Measurements from ENCODE around the gene DPP3.

The DPP3 gene

DNA sequence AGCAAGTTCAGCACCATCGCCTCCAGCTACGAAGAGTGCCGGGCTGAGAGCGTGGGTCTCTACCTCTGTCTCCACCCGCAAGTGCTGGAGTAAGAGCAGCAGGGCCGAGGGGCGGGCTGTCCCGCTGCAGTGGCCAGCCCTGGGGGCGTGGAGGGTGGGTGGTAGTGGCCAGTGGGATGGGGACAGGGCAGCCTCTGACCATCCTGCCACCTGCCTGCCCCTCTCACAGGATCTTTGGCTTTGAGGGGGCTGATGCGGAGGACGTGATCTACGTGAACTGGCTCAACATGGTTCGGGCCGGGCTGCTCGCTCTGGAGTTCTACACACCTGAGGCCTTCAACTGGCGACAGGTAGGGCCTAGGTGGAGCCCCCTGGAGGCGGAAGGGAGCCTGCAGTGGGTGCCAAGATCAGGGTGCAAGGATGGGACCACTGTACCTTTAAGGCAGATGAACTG, 15.2 kb downstream of the DPP3 start:
- Histone ChIP-seq H3K4me1 (ENCODE audit: insufficient read depth, poor library complexity, severe bottlenecking) (no peaks in the 10 kb centered on the region), H3K27ac (ENCODE audit: poor library complexity, severe bottlenecking) (no peak overlapping the region), H3K4me3 (ENCODE audit: severe bottlenecking) (no peak overlapping the region), H3K27me3 (ENCODE audit: insufficient read depth, poor library complexity, severe bottlenecking) (no peaks in the 10 kb centered on the region), H3K9me3 (ENCODE audit: severe bottlenecking) (no peaks in the 10 kb centered on the region), H3K36me3 (ENCODE audit: low read depth) (peaks cover 13% of the 10 kb centered on the region)
- DNase-seq (ENCODE audit: low spot score) (no peak), ATAC-seq (ENCODE audit: low read depth) (no peak)
- TF ChIP-seq, protein P1, sequence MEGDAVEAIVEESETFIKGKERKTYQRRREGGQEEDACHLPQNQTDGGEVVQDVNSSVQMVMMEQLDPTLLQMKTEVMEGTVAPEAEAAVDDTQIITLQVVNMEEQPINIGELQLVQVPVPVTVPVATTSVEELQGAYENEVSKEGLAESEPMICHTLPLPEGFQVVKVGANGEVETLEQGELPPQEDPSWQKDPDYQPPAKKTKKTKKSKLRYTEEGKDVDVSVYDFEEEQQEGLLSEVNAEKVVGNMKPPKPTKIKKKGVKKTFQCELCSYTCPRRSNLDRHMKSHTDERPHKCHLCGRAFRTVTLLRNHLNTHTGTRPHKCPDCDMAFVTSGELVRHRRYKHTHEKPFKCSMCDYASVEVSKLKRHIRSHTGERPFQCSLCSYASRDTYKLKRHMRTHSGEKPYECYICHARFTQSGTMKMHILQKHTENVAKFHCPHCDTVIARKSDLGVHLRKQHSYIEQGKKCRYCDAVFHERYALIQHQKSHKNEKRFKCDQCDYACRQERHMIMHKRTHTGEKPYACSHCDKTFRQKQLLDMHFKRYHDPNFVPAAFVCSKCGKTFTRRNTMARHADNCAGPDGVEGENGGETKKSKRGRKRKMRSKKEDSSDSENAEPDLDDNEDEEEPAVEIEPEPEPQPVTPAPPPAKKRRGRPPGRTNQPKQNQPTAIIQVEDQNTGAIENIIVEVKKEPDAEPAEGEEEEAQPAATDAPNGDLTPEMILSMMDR (IDR thresholded peaks at IDR 0.05; ENCODE audit: poor library complexity, severe bottlenecking): no peak

DNA sequence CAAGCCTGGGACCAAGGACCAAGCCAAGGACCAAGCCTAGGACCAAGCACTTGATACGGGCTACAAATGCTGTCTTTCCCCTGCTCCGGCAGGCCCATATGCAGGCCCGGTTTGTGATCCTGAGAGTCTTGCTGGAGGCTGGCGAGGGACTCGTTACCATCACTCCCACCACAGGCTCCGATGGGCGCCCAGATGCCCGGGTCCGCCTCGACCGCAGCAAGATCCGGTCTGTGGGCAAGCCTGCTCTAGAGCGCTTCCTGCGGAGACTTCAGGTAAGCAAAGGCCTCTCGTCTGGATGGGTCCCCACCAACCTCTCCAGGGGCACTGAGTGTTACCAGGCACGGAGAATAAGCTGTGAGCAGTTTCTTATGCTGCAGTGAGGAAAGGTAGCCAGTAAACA, 17.0 kb downstream of the DPP3 start:
- no peaks in the 10 kb centered on the region for H3K27me3 ChIP-seq (ENCODE audit: insufficient read depth, poor library complexity, severe bottlenecking)
- no peak overlapping the region for H3K4me3 ChIP-seq (ENCODE audit: severe bottlenecking)
- TF ChIP-seq, protein P1 (IDR thresholded peaks at IDR 0.05; ENCODE audit: poor library complexity, severe bottlenecking): no peak
- ATAC-seq (ENCODE audit: low read depth) (no peak), DNase-seq (ENCODE audit: low spot score) (no peak)
- H3K36me3 ChIP-seq (ENCODE audit: low read depth): peaks cover 9% of the 10 kb centered on the region
- no peaks in the 10 kb centered on the region for H3K9me3 ChIP-seq (ENCODE audit: severe bottlenecking)
- H3K27ac ChIP-seq (ENCODE audit: poor library complexity, severe bottlenecking): no peak overlapping the region
- H3K4me1 ChIP-seq (ENCODE audit: insufficient read depth, poor library complexity, severe bottlenecking): no peaks in the 10 kb centered on the region

DNA sequence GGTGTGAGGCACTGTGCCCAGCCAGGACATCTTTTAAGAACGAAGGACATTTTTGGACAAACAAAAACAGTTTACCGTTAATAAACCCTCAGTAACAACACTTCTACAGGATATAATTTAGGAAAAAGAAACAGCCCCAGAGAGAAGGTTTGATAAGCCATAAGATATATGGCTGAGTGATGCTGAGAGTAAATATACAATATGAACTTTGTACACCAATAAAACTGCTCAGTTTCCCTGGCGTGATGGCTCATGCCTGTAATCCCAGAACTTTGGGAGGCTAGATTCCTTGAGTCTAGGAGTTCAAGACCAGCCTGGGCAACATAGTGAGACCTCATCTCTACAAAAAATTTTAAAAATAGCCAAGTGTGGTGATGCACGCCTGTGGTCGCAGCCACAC, 18.3 kb downstream of the DPP3 start:
- Histone ChIP-seq H3K36me3 (ENCODE audit: low read depth) (peaks cover 9% of the 10 kb centered on the region), H3K9me3 (ENCODE audit: severe bottlenecking) (no peaks in the 10 kb centered on the region)
- ATAC-seq (ENCODE audit: low read depth): no peak

DNA sequence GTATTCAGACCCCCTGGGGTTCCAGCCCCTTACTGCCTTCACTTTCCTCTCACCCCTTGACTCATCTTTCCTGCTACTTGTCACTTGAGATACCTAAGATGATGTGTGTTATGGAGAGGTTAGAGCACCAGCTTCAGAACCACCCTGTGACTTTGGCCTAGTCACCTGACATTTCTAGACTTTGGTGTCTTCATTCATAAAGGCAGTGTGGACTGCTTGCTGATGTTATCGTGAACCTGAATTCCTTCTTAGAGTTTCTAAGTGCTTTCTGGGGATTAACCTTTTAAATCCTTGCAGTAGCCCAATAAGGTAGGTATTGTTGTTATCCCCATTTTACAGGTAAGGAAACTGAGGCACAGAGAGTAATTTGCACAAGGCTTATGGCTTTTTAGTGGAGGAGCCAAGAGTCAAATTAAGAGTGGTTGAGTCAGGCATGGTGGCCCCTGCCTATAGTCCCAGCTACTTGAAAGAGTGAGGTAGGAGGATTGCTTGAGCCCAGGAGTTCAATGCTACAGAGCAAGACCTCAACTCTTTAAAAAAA, 25.1 kb downstream of the DPP3 start:
- TF ChIP-seq, protein P1 (IDR thresholded peaks at IDR 0.05; ENCODE audit: poor library complexity, severe bottlenecking): no peak
- Histone ChIP-seq H3K27ac (ENCODE audit: poor library complexity, severe bottlenecking) (no peak overlapping the region), H3K4me1 (ENCODE audit: insufficient read depth, poor library complexity, severe bottlenecking) (no peaks in the 10 kb centered on the region), H3K4me3 (ENCODE audit: severe bottlenecking) (no peak overlapping the region), H3K9me3 (ENCODE audit: severe bottlenecking) (no peaks in the 10 kb centered on the region), H3K36me3 (ENCODE audit: low read depth) (no peaks in the 10 kb centered on the region), H3K27me3 (ENCODE audit: insufficient read depth, poor library complexity, severe bottlenecking) (no peaks in the 10 kb centered on the region)
- no peak for ATAC-seq (ENCODE audit: low read depth)
- no peak for DNase-seq (ENCODE audit: low spot score)

More for the DNA sequence above, 18.3 kb downstream of the DPP3 start:
- TF ChIP-seq, protein P1 (IDR thresholded peaks at IDR 0.05; ENCODE audit: poor library complexity, severe bottlenecking): no peak
- Histone ChIP-seq H3K4me3 (ENCODE audit: severe bottlenecking) (no peak overlapping the region), H3K27ac (ENCODE audit: poor library complexity, severe bottlenecking) (no peak overlapping the region), H3K27me3 (ENCODE audit: insufficient read depth, poor library complexity, severe bottlenecking) (no peaks in the 10 kb centered on the region), H3K4me1 (ENCODE audit: insufficient read depth, poor library complexity, severe bottlenecking) (no peaks in the 10 kb centered on the region)
- no peak for DNase-seq (ENCODE audit: low spot score)

DNA sequence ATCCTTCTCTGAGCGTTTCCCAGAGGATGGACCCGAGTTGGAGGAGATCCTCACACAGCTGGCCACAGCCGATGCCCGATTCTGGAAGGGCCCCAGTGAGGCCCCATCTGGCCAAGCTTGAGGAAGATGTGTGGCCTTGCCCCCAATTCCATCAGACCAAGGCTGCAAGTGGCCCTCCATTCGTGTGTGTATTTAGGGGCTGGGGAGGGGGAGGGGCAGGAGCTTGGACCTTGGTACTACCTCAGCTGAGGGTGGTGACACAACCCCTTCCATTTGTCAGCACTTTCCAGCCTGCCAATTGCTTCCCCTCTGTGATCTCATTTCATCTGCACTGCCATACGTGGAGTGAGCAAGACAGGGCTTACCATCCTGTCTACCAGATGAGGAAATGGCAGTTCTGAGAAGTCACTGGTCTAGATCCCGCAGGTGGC, 28.9 kb downstream of the DPP3 start:
- TF ChIP-seq, protein P1 (IDR thresholded peaks at IDR 0.05; ENCODE audit: poor library complexity, severe bottlenecking): no peak
- H3K4me3 ChIP-seq (ENCODE audit: severe bottlenecking): no peak overlapping the region
- DNase-seq (ENCODE audit: low spot score): no peak
- no peak for ATAC-seq (ENCODE audit: low read depth)
- no peaks in the 10 kb centered on the region for H3K27me3 ChIP-seq (ENCODE audit: insufficient read depth, poor library complexity, severe bottlenecking)
- no peaks in the 10 kb centered on the region for H3K4me1 ChIP-seq (ENCODE audit: insufficient read depth, poor library complexity, severe bottlenecking)
- no peaks in the 10 kb centered on the region for H3K9me3 ChIP-seq (ENCODE audit: severe bottlenecking)
- peaks cover 10% of the 10 kb centered on the region for H3K36me3 ChIP-seq (ENCODE audit: low read depth)
- no peak overlapping the region for H3K27ac ChIP-seq (ENCODE audit: poor library complexity, severe bottlenecking)

All from RWPE2 (cell line).